HL-60 (cell line): Measurements from ENCODE around the gene PPP1R3E.
A peak's percentile ranks its signal among the peaks of the same experiment; 100 is the strongest.
"Not testable (repeated sequence)": the region's sequence is repeated elsewhere in the genome, so short reads cannot be mapped to it uniquely, and the experiment has no call there.

ENCODE experiments used
- DNase-seq, 2 experiments: peaks; one replicate each; pipeline ENCODE4 v3.0.0-alpha.2; 2010 to 2020; ENCODE audit warnings: low read depth in 1 of 2, low spot score in 1 of 2
- H3K27ac ChIP-seq: fragments of 250-450 bp; sonication (Bioruptor Pico); replicated peaks from 2 replicates; pipeline ENCODE4 v1.5.1; 2020; ENCODE audit warnings: mild to moderate bottlenecking, moderate library complexity
- H3K27me3 ChIP-seq: fragments of 250-450 bp; sonication (Bioruptor Pico); 2 replicates; pipeline ENCODE4 v1.5.1; 2021; ENCODE audit warnings: mild to moderate bottlenecking, moderate library complexity; ENCODE audit not compliant: insufficient read depth, poor library complexity, severe bottlenecking
- H3K4me3 ChIP-seq: replicated peaks from 2 replicates; pipeline ENCODE4 v1.5.1; 2011; ENCODE audit warnings: mild to moderate bottlenecking, control low read depth, low read length; ENCODE audit not compliant: insufficient read depth
- CTCF ChIP-seq: IDR thresholded peaks from one replicate; pipeline ENCODE4 v1.5.1; 2011; ENCODE audit warnings: low read length, control low read depth, inconsistent platforms; ENCODE audit not compliant: insufficient read depth
- GABPA ChIP-seq: IDR thresholded peaks from 2 replicates; pipeline ENCODE4 v1.6.1; 2012; ENCODE audit warnings: low read depth
- POLR2AphosphoS5 ChIP-seq: IDR thresholded peaks from 2 replicates; pipeline ENCODE4 v1.6.1; 2012; ENCODE audit warnings: low read depth
- SPI1 ChIP-seq: IDR thresholded peaks from 2 replicates; pipeline ENCODE4 v1.6.1; 2012; ENCODE audit warnings: low read depth, mild to moderate bottlenecking, borderline replicate concordance
- TF ChIP-seq, protein P1 (sequence below): IDR thresholded peaks from 2 replicates; pipeline ENCODE4 v1.6.1; 2012; ENCODE audit warnings: low read depth; ENCODE audit not compliant: insufficient replicate concordance

The PPP1R3E gene

GRCh38 chr14:23335623-23336022 lies 33.0 kb upstream of the PPP1R3E start:
- Histone ChIP-seq H3K4me3 (no peak overlapping the region), H3K27ac (no peak overlapping the region), H3K27me3 (no peaks in the 10 kb centered on the region)
- TF ChIP-seq CTCF, result no peak
- TF ChIP-seq, protein P1, sequence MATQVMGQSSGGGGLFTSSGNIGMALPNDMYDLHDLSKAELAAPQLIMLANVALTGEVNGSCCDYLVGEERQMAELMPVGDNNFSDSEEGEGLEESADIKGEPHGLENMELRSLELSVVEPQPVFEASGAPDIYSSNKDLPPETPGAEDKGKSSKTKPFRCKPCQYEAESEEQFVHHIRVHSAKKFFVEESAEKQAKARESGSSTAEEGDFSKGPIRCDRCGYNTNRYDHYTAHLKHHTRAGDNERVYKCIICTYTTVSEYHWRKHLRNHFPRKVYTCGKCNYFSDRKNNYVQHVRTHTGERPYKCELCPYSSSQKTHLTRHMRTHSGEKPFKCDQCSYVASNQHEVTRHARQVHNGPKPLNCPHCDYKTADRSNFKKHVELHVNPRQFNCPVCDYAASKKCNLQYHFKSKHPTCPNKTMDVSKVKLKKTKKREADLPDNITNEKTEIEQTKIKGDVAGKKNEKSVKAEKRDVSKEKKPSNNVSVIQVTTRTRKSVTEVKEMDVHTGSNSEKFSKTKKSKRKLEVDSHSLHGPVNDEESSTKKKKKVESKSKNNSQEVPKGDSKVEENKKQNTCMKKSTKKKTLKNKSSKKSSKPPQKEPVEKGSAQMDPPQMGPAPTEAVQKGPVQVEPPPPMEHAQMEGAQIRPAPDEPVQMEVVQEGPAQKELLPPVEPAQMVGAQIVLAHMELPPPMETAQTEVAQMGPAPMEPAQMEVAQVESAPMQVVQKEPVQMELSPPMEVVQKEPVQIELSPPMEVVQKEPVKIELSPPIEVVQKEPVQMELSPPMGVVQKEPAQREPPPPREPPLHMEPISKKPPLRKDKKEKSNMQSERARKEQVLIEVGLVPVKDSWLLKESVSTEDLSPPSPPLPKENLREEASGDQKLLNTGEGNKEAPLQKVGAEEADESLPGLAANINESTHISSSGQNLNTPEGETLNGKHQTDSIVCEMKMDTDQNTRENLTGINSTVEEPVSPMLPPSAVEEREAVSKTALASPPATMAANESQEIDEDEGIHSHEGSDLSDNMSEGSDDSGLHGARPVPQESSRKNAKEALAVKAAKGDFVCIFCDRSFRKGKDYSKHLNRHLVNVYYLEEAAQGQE, result no peak
- no peak for TF ChIP-seq GABPA
- no peak for DNase-seq

- DNase-seq, result peak in 1 of 2 experiments; percentile 72
- Histone ChIP-seq H3K27me3 (no peaks in the 10 kb centered on the region), H3K4me3 (no peak overlapping the region), H3K27ac (no peak overlapping the region)
- TF ChIP-seq POLR2AphosphoS5 (no peak), CTCF (peak; percentile 94)
Measured at GRCh38 chr14:23327947-23328744, 25.5 kb upstream of the PPP1R3E start.

DNA sequence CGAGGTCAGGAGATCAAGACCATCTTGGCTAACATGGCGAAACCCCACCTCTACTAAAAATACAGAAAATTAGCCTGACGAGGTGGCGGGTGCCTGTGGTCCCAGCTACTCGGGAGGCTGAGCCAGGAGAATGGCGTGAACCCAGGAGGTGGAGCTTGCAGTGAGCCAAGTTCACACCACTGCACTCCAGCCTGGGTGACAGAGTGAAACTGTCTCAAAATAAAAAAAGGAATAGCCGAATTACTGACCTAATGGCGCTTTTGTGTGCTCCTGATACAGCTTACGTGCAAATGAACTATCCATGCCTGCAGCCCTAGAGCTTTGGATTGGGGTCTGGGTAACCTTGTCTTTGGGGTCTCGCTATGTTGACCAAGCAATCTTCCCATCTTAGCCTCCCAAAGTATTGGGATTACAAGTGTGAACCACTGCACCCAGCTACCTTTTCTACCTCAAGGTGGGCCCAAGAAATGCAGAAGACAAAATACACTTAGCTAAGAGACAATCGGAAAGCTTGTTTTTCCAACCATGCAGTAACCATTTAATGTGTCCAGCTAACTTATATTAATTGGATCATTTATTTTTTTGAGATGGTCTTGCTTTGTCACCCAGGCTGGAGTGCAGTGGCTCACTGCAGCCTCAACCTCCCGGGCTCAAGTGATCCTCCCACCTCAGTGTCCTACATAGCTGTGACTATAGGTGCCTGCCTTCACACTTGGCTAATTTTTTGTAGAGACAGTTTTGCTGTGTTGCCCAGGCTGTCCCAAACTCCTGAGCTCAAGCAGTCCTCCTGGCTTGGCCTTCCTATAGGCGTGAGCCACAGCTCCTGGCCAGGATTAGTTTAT lies 24.1 kb upstream of the PPP1R3E start:
- Histone ChIP-seq H3K27me3 (no peaks in the 10 kb centered on the region), H3K27ac (no peak overlapping the region), H3K4me3 (no peak overlapping the region)
- no peak for DNase-seq
- TF ChIP-seq SPI1 (no peak), POLR2AphosphoS5 (peak; percentile 58; the same call in 1 of the 2 replicates)

GRCh38 chr14:23325746-23326145 lies 23.1 kb upstream of the PPP1R3E start:
- not testable (repeated sequence) for DNase-seq, H3K27me3 ChIP-seq, H3K27ac ChIP-seq, H3K4me3 ChIP-seq

GRCh38 chr14:23324993-23325392 lies 22.3 kb upstream of the PPP1R3E start:
- Histone ChIP-seq H3K27ac (no peak overlapping the region), H3K4me3 (no peak overlapping the region), H3K27me3 (no peaks in the 10 kb centered on the region)
- TF ChIP-seq GABPA (no peak), SPI1 (no peak), POLR2AphosphoS5 (no peak), CTCF (no peak)
- TF ChIP-seq, protein P1, result no peak
- no peak for DNase-seq
